ENCODE measurements around the gene RASGRF2. TPM values are rescaled to one million over a fixed set of nuclear protein-coding genes. Genes with fewer than 3 reads are reported as not detected.

The RASGRF2 gene
- total RNA-seq, 5 donors from 2014 or later (not counting 1 experiment from before 2014, with no cell fraction given) = 25.2 to 53.0 (median 27.0) TPM

DNA sequence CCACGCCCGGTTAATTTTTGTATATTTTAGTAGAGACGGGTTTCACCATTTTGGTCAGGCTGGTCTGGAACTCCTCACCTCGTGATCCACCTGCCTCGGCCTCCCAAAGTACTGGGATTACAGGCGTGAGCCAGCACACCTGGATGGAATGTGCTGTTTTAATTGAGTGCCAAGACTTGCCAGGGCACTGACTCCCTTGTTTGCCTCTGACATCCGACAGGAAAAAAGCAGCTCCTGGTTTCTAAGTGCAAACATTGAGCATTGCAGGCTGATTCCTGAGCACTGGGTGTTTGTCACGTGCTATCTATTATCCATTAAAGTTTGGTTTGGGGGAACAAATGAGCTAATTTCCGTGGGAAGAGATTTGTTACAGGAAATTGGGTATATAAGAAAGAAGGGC lies 202.3 kb downstream of the RASGRF2 start:
- no peaks in the 10 kb centered on the region for H3K36me3 ChIP-seq (ENCODE audit: control insufficient read depth in 2 of 2, extremely low read depth in 1 of 2, insufficient read depth in 1 of 2, low read length in 1 of 2)
- no peak overlapping the region for H3K4me3 ChIP-seq (ENCODE audit: control insufficient read depth in 1 of 2, extremely low read depth in 1 of 2, low read length in 1 of 2)
- ChIA-PET POLR2A (no interaction called here), CTCF (no interaction called here)
- no peak for ATAC-seq (replicated peaks in 1 of 4)
- 88% methylated on average over 8 of the region's 9 CpGs for WGBS (ENCODE audit: insufficient coverage)
- no peaks in the 10 kb centered on the region for H3K9me3 ChIP-seq
- H3K9me3 Mint-ChIP-seq = no peaks in the 10 kb centered on the region
- no peak for DNase-seq
- no peaks in the 10 kb centered on the region for H3K4me1 ChIP-seq (ENCODE audit: control insufficient read depth in 1 of 2, extremely low read depth in 1 of 2, insufficient read depth in 2 of 2, low read length in 2 of 2)
- H3K4me1 Mint-ChIP-seq = peaks cover 0 to 1% (median 0%) of the 10 kb centered on the region in 3 donors
- H3K36me3 Mint-ChIP-seq = peaks cover 13% of the 10 kb centered on the region
- no peak overlapping the region for H3K4me3 Mint-ChIP-seq
- H3K27me3 ChIP-seq (replicated peaks in 1 of 2; ENCODE audit: control insufficient read depth in 2 of 2, extremely low read depth in 1 of 2, insufficient read depth in 2 of 2, low read length in 1 of 2) = no peaks in the 10 kb centered on the region
- no peaks in the 10 kb centered on the region for H3K27me3 Mint-ChIP-seq
- no peak overlapping the region for H3K27ac ChIP-seq (ENCODE audit: low read length)
- no peak overlapping the region for H3K27ac Mint-ChIP-seq

DNA sequence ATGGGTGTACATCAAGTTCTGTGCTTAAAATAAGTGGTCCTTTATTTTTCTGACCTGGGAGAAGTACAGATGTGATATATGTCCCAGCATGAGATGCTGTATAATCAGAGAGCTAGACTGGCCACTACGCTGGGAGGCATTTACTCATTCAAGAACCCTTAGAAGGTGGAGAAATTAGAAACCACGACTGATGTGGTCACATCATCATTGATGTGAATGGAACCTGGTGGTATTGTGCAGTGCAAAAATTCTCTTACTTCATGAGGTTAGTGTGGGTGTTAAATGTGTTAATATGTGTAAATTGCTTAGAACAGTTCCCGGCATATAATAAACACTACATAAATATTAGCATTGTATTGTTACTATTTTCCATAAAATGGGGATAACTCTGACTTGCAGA lies 203.5 kb downstream of the RASGRF2 start:
- POLR2A ChIA-PET = no interaction called here
- peaks cover 14% of the 10 kb centered on the region for H3K36me3 Mint-ChIP-seq
- ATAC-seq (replicated peaks in 1 of 4) = no peak

DNA sequence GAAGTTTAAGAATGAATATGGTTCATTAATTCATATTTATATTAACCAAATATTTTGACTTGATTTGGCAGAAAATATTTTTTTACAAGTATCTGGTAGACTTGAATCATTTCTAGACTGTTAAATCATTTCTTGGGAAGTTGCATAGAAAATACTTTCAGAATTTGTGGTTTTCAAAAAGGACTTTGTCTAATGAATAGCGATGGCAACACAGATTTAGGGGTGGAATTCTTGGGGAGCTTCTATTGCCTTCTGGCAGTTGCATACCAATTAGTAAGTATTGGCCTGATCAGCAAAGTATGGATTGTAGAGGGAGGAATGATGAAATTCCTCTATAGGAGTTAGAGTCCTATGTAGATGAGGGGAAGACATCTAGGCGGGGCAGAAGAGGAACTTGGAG lies 204.3 kb downstream of the RASGRF2 start:
- Mint-ChIP-seq H3K27ac (no peak overlapping the region), H3K4me3 (no peak overlapping the region), H3K27me3 (no peaks in the 10 kb centered on the region), H3K9me3 (no peaks in the 10 kb centered on the region), H3K4me1 (peaks cover 0 to 7% (median 3%) of the 10 kb centered on the region in 3 donors), H3K36me3 (peaks cover 21% of the 10 kb centered on the region)
- H3K27ac ChIP-seq (ENCODE audit: low read length) = no peak overlapping the region
- DNase-seq (no peak), ATAC-seq (replicated peaks in 1 of 4) (no peak)
- H3K4me1 ChIP-seq (ENCODE audit: control insufficient read depth in 1 of 2, extremely low read depth in 1 of 2, insufficient read depth in 2 of 2, low read length in 2 of 2) = no peaks in the 10 kb centered on the region
- no peaks in the 10 kb centered on the region for H3K9me3 ChIP-seq
- WGBS (ENCODE audit: insufficient coverage) = 65% methylated on average over 2 of the region's 2 CpGs
- H3K4me3 ChIP-seq (ENCODE audit: control insufficient read depth in 1 of 2, extremely low read depth in 1 of 2, low read length in 1 of 2) = no peak overlapping the region
- ChIA-PET POLR2A (no interaction called here), CTCF (interaction anchor here in 1 of 2 donors (0.7 to 1.0 kb wide), 2 partner anchors 476 to 720 kb away, joined by 3 to 4 read pairs; no protein-coding TSS in a partner anchor)
- H3K36me3 ChIP-seq (ENCODE audit: control insufficient read depth in 2 of 2, extremely low read depth in 1 of 2, insufficient read depth in 1 of 2, low read length in 1 of 2) = no peaks in the 10 kb centered on the region
- H3K27me3 ChIP-seq (replicated peaks in 1 of 2; ENCODE audit: control insufficient read depth in 2 of 2, extremely low read depth in 1 of 2, insufficient read depth in 2 of 2, low read length in 1 of 2) = no peaks in the 10 kb centered on the region

More for the DNA sequence above, 203.5 kb downstream of the RASGRF2 start:
- no peak overlapping the region for H3K27ac Mint-ChIP-seq
- H3K4me3 ChIP-seq (ENCODE audit: control insufficient read depth in 1 of 2, extremely low read depth in 1 of 2, low read length in 1 of 2) = no peak overlapping the region
- no peaks in the 10 kb centered on the region for H3K27me3 Mint-ChIP-seq
- H3K4me1 Mint-ChIP-seq = peaks cover 0 to 7% (median 3%) of the 10 kb centered on the region in 3 donors
- H3K36me3 ChIP-seq (ENCODE audit: control insufficient read depth in 2 of 2, extremely low read depth in 1 of 2, insufficient read depth in 1 of 2, low read length in 1 of 2) = no peaks in the 10 kb centered on the region
- no peak overlapping the region for H3K4me3 Mint-ChIP-seq
- no peaks in the 10 kb centered on the region for H3K27me3 ChIP-seq (replicated peaks in 1 of 2; ENCODE audit: control insufficient read depth in 2 of 2, extremely low read depth in 1 of 2, insufficient read depth in 2 of 2, low read length in 1 of 2)
- CTCF ChIA-PET = interaction anchor here (0.6 to 1.0 kb wide), 2 partner anchors 155 to 476 kb away, joined by 3 read pairs; no protein-coding TSS in a partner anchor
- DNase-seq = no peak
- WGBS (ENCODE audit: insufficient coverage) = 17% methylated on average over 1 of the region's 3 CpGs
- no peak overlapping the region for H3K27ac ChIP-seq (ENCODE audit: low read length)
- no peaks in the 10 kb centered on the region for H3K9me3 Mint-ChIP-seq
- H3K4me1 ChIP-seq (ENCODE audit: control insufficient read depth in 1 of 2, extremely low read depth in 1 of 2, insufficient read depth in 2 of 2, low read length in 2 of 2) = no peaks in the 10 kb centered on the region
- no peaks in the 10 kb centered on the region for H3K9me3 ChIP-seq

DNA sequence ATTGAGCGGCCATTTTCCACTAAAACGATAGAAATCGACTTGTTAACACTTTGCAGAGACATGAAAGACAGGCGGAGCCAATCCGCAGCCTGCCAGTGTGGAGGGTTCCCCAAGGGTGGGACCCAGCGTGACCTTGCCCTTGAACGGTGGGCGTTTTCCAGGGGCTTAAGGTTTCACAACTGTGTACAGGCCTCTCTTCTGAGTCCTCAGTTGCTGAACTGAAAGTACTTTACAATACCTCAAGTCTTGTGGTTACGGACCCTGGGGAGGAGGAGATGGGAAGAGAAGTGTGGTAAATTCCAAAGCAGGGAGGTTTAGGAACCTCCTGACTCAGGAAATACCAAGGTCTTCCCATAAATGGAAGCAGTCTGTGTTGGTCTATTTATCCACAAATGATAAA lies 204.8 kb downstream of the RASGRF2 start:
- peaks cover 23% of the 10 kb centered on the region for H3K36me3 Mint-ChIP-seq
- Histone ChIP-seq H3K27ac (ENCODE audit: low read length) (no peak overlapping the region), H3K27me3 (replicated peaks in 1 of 2; ENCODE audit: control insufficient read depth in 2 of 2, extremely low read depth in 1 of 2, insufficient read depth in 2 of 2, low read length in 1 of 2) (no peaks in the 10 kb centered on the region), H3K4me3 (ENCODE audit: control insufficient read depth in 1 of 2, extremely low read depth in 1 of 2, low read length in 1 of 2) (no peak overlapping the region), H3K36me3 (ENCODE audit: control insufficient read depth in 2 of 2, extremely low read depth in 1 of 2, insufficient read depth in 1 of 2, low read length in 1 of 2) (peaks cover 0 to 2% of the 10 kb centered on the region in 2 donors), H3K9me3 (no peaks in the 10 kb centered on the region), H3K4me1 (ENCODE audit: control insufficient read depth in 1 of 2, extremely low read depth in 1 of 2, insufficient read depth in 2 of 2, low read length in 2 of 2) (no peaks in the 10 kb centered on the region)
- peaks cover 0 to 7% (median 3%) of the 10 kb centered on the region in 3 donors for H3K4me1 Mint-ChIP-seq
- H3K27me3 Mint-ChIP-seq = no peaks in the 10 kb centered on the region
- 93% methylated on average over 8 of the region's 9 CpGs for WGBS (ENCODE audit: insufficient coverage)
- ChIA-PET POLR2A (no interaction called here), CTCF (interaction anchor here in 1 of 2 donors (0.6 to 0.7 kb wide), 2 partner anchors 223 to 721 kb away, joined by 4 read pairs; no protein-coding TSS in a partner anchor)
- no peak overlapping the region for H3K4me3 Mint-ChIP-seq
- ATAC-seq (replicated peaks in 1 of 4) (no peak), DNase-seq (no peak)
- no peak overlapping the region for H3K27ac Mint-ChIP-seq
- no peaks in the 10 kb centered on the region for H3K9me3 Mint-ChIP-seq

GRCh38 chr5:81165493-81166119 lies 205.4 kb downstream of the RASGRF2 start:
- ATAC-seq (replicated peaks in 1 of 4) = peak; percentile 55 to 69 (median 62)
- no peak overlapping the region for H3K27ac Mint-ChIP-seq
- peaks cover 29% of the 10 kb centered on the region for H3K36me3 Mint-ChIP-seq
- CTCF ChIA-PET = interaction anchor here in 1 of 2 donors (0.6 kb wide), 1 partner anchor 222 kb away, joined by 4 read pairs; no protein-coding TSS in a partner anchor
- peak in 34 of 35 experiments; percentile 3 to 66 (median 36) for DNase-seq
- no peaks in the 10 kb centered on the region for H3K9me3 Mint-ChIP-seq
- no peaks in the 10 kb centered on the region for H3K27me3 ChIP-seq (replicated peaks in 1 of 2; ENCODE audit: control insufficient read depth in 2 of 2, extremely low read depth in 1 of 2, insufficient read depth in 2 of 2, low read length in 1 of 2)
- peaks cover 0 to 6% of the 10 kb centered on the region in 2 donors for H3K36me3 ChIP-seq (ENCODE audit: control insufficient read depth in 2 of 2, extremely low read depth in 1 of 2, insufficient read depth in 1 of 2, low read length in 1 of 2)
- WGBS (ENCODE audit: insufficient coverage) = 40% methylated on average over 3 of the region's 3 CpGs
- H3K27ac ChIP-seq (ENCODE audit: low read length) = no peak overlapping the region
- H3K4me3 Mint-ChIP-seq = no peak overlapping the region
- no peaks in the 10 kb centered on the region for H3K4me1 ChIP-seq (ENCODE audit: control insufficient read depth in 1 of 2, extremely low read depth in 1 of 2, insufficient read depth in 2 of 2, low read length in 2 of 2)
- POLR2A ChIA-PET = no interaction called here
- peaks cover 0 to 7% (median 3%) of the 10 kb centered on the region in 3 donors for H3K4me1 Mint-ChIP-seq
- no peaks in the 10 kb centered on the region for H3K27me3 Mint-ChIP-seq
- no peaks in the 10 kb centered on the region for H3K9me3 ChIP-seq
- no peak overlapping the region for H3K4me3 ChIP-seq (ENCODE audit: control insufficient read depth in 1 of 2, extremely low read depth in 1 of 2, low read length in 1 of 2)

GRCh38 chr5:81166430-81166829 lies 206.3 kb downstream of the RASGRF2 start:
- DNase-seq (no peak), ATAC-seq (replicated peaks in 1 of 4) (no peak)
- no peaks in the 10 kb centered on the region for H3K4me1 ChIP-seq (ENCODE audit: control insufficient read depth in 1 of 2, extremely low read depth in 1 of 2, insufficient read depth in 2 of 2, low read length in 2 of 2)
- no peaks in the 10 kb centered on the region for H3K27me3 Mint-ChIP-seq
- H3K27ac ChIP-seq (ENCODE audit: low read length) = no peak overlapping the region
- H3K27ac Mint-ChIP-seq = no peak overlapping the region
- H3K4me1 Mint-ChIP-seq = peaks cover 0 to 7% (median 3%) of the 10 kb centered on the region in 3 donors
- no peaks in the 10 kb centered on the region for H3K9me3 ChIP-seq
- no peaks in the 10 kb centered on the region for H3K9me3 Mint-ChIP-seq
- H3K36me3 Mint-ChIP-seq = peaks cover 33% of the 10 kb centered on the region
- no peak overlapping the region for H3K4me3 ChIP-seq (ENCODE audit: control insufficient read depth in 1 of 2, extremely low read depth in 1 of 2, low read length in 1 of 2)
- H3K36me3 ChIP-seq (ENCODE audit: control insufficient read depth in 2 of 2, extremely low read depth in 1 of 2, insufficient read depth in 1 of 2, low read length in 1 of 2) = peaks cover 0 to 6% of the 10 kb centered on the region in 2 donors
- H3K27me3 ChIP-seq (replicated peaks in 1 of 2; ENCODE audit: control insufficient read depth in 2 of 2, extremely low read depth in 1 of 2, insufficient read depth in 2 of 2, low read length in 1 of 2) = no peaks in the 10 kb centered on the region
- 98% methylated on average over 4 of the region's 6 CpGs for WGBS (ENCODE audit: insufficient coverage)
- POLR2A ChIA-PET = interaction anchor here (0.6 kb wide), 2 partner anchors 191 to 247 kb away, joined by 3 read pairs; no protein-coding TSS in a partner anchor
- CTCF ChIA-PET = interaction anchor here (0.6 to 0.9 kb wide), 4 partner anchors 12 to 479 kb away, joined by 3 to 7 read pairs (median 4); no protein-coding TSS in a partner anchor
- no peak overlapping the region for H3K4me3 Mint-ChIP-seq
